GM19438 (cell line): Measurements from ENCODE around the gene WDCP.
"Not testable (repeated sequence)": the region's sequence is repeated elsewhere in the genome, so short reads cannot be mapped to it uniquely, and the experiment has no call there.

Source experiments
- ATAC-seq: cut with Tn5 transposase; IDR thresholded peaks from one replicate; pipeline ENCODE4 v1.9.1; 2021; ENCODE audit warnings: low read depth; ENCODE audit not compliant: unreplicated experiment

WDCP gene, protein sequence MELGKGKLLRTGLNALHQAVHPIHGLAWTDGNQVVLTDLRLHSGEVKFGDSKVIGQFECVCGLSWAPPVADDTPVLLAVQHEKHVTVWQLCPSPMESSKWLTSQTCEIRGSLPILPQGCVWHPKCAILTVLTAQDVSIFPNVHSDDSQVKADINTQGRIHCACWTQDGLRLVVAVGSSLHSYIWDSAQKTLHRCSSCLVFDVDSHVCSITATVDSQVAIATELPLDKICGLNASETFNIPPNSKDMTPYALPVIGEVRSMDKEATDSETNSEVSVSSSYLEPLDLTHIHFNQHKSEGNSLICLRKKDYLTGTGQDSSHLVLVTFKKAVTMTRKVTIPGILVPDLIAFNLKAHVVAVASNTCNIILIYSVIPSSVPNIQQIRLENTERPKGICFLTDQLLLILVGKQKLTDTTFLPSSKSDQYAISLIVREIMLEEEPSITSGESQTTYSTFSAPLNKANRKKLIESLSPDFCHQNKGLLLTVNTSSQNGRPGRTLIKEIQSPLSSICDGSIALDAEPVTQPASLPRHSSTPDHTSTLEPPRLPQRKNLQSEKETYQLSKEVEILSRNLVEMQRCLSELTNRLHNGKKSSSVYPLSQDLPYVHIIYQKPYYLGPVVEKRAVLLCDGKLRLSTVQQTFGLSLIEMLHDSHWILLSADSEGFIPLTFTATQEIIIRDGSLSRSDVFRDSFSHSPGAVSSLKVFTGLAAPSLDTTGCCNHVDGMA

GRCh38 chr2:24046930-24047702, at the start of gene WDCP:
TSS of gene WDCP (minus strand) at chr2:24047391. CDS start at chr2:24039494, 7,897 bp downstream.
- ATAC-seq: peak; percentile 99

DNA sequence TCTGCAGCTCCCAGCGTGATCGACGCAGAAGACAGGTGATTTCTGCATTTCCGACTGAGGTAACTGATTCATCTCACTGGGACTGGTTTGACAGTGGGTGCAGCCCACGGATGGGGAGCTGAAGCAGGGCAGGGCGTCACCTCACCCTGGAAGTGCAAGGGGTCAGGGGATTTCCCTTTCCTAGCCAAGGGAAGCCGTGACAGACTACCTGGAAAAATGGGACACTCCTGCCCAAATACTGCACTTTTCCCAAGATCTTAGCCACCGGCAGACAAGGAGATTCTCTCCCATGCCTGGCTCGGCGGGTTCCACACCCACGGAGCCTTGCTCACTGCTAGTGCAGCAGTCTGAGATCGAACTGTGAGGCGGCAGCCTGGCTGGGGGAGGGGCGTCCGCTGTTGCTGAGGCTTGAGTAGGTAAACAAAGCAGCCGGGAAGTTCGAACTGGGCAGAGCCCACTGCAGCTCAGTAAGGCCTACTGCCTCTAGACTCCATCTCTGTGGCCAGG, 48.0 kb upstream of the WDCP start:
- ATAC-seq: not testable (repeated sequence)

- not testable (repeated sequence) for ATAC-seq
Observed at GRCh38 chr2:24093270-24093669, 46.1 kb upstream of the WDCP start.

- no peak for ATAC-seq
Observed at GRCh38 chr2:24088821-24089359, 41.7 kb upstream of the WDCP start.

- ATAC-seq: no peak
Observed at GRCh38 chr2:24087032-24087431, 39.8 kb upstream of the WDCP start.

- no peak for ATAC-seq
Observed at GRCh38 chr2:24086241-24086640, 39.0 kb upstream of the WDCP start.

DNA sequence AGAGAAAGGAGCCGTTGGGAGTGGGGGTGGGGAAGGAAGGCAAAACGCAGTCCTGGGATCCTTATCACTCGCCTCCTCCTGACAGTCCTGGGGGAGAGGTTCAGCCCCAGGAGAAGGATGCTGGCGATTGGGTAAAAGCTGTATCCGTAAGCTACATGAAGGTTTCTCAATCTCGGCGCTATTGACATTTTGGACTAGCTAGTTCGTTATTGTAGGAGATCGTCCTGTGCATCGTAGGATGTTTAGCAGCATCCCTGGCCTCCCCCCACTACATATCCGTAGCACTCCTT, 38.0 kb upstream of the WDCP start:
- ATAC-seq: no peak

- ATAC-seq: peak; percentile 74
Observed at GRCh38 chr2:24084386-24085199, 37.4 kb upstream of the WDCP start, which contains the start of gene TP53I3. TSS of gene TP53I3 (minus strand) at chr2:24084834. CDS start at chr2:24084326, 508 bp downstream.

DNA sequence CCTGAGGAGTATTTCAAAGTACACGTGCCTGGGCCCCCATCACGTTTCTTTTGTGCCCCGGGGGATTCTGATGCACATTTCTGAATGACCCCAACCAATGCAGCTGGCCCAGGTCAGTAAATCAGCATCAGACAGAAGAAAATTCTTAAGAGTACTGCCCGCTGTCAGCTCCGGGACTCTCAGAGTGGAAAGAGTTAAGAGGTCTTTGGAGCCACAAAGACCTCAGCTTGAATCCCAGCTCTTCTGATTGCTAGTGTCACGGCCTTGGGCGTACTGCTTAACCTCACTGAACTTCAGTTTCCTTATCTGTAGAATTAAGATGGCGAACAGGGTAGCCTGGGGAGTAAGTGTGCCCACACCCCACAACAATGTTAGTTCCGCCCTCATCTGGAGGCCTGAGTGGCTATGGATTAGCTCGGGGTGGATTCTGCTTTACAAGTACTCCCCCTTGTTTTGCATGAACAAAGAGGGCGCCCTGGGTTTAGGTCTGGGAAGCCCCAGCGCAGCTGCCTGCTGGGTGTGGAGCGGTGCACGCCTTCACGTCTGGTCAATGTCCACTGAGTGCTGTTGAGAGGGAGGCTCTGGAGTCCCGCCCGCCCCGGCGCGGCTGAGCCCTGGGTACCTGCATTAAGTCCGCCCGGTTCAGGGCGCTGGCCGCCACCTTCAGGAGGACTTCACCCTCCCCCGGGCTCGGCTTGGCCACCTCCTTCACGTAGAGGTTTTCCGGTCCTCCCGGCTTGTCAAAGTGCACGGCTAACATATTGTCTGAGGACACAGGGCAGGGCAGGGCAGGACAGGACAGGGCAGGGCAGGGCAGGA, 36.6 kb upstream of the WDCP start:
- peak; percentile 81 for ATAC-seq

DNA sequence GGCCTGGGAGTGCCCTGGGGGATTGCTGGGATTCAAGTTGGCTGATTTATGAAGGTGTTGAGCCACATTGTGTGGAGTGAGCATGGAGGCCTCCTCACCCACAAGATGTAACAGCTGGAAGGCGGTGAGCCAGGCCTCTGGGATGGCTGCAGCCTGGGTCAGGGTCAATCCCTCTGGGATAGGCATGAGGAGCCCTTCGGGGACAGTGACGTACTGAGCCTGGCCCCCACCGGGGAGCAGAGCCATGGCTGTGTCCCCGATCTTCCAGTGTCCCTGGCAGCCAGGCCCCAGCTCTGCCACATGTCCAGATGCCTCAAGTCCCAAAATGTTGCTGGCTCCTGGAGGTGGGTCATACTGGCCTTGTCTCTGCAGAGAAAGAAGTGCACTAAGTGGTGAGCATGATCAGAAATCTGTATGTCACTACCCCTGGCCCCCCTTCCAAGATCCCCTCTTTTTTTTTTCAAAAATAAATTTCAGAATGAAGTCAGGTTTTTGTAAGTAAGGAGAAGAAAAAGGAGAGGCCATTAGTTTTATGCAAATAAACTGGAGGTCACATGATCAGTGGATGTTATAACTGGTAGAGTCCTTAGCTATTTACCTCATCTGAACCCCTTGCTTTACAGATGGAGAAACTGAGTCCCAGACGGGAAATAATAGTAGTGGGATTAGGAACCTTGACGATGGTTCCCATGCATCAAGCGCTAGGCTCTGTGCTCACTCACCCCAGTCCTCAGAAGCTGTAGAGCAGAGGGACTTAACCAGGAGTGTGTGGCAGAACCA, 35.8 kb upstream of the WDCP start:
- no peak for ATAC-seq

- no peak for ATAC-seq
Observed at GRCh38 chr2:24080701-24081100, 33.5 kb upstream of the WDCP start.

DNA sequence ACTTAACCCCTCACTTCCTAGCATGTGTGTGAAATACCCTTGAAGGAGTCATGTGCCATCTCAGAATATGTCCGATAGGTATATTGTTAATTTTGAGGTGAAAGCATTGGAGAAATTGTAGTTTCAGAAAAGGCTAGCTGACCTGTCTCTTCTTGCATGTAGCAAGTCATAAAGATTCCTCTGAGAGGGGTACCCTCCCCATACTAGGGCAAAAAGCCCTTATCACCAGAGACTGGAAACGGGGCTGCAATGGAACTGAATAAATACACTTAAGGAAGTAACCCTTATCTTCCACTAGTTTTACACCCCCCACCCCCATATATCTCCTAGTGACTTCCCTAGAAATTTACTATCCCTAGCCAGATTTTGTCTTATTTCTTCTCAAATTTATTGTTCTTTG, 30.7 kb upstream of the WDCP start:
- no peak for ATAC-seq

- ATAC-seq: no peak
Observed at GRCh38 chr2:24077535-24077877, 30.3 kb upstream of the WDCP start.

DNA sequence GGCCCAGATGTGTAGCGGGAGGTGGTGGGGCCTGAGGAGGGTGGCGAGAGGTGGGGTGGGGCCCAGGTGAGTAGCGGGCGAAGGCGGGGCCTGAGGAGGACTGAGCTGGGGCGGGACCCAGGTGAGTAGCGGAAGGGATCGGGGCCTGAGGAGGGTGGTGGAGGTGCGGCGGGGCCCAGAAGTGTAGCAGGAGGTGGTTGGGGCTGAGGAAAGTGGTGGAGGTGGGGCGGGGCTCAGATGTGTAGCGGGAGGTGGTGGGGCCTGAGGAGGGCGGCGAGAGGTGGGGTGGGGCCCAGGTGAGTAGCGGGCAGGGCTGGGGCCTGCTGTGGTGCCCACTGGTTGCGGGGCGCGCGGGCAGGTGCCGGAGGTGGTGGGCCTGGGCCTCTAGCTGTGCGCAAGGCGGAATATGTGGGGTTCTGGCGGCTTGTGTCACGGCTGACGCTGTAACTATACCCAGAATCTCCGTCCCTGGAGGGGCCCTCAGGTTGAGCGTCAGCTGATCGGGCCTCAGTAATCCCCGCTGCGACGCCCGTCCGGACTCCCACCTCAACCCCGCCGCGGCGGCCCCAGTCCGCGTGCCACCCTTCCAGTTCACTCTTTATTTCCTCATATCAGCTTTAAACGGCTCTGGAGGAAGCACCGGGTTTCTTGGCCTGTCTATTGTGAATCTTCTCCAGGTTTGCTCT, 29.8 kb upstream of the WDCP start:
- ATAC-seq: peak; percentile 17

- ATAC-seq: peak; percentile 94
Observed at GRCh38 chr2:24075915-24076848, 29.0 kb upstream of the WDCP start, which contains the start of gene SF3B6. TSS of gene SF3B6 (minus strand) at chr2:24076326. CDS start at chr2:24076229, 97 bp downstream.

- ATAC-seq: no peak
Observed at GRCh38 chr2:24075259-24075658, 28.1 kb upstream of the WDCP start.

DNA sequence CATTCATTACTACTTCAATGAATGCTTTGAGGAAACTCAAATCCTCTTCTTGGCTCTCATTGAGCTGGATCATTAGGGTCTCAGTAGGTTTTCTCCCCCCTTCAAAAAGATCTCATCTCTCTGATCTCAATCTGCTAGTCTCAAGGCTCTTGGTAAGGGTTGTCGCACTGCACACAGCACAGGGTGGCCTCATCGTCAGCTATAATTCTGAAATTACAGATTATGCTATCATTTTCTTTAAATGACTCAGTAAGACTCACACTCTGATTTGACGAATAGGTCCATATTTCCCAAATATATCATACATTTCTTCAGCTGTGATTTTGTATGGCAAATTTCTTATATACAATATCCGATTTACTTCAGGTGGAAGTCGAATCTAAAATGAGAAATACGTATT, 26.6 kb upstream of the WDCP start:
- no peak for ATAC-seq
